Retina (tissue), 1 donor: ENCODE measurements around the gene MIP.
"Not testable (repeated sequence)": the region's sequence is repeated elsewhere in the genome, so short reads cannot be mapped to it uniquely, and the experiment has no call there.

Experiments used
- DNase-seq: peaks from one replicate; pipeline ENCODE4 v3.0.0-alpha.2; 2016

Gene MIP

GRCh38 chr12:56401612-56402011, 52.8 kb downstream of the MIP start:
- DNase-seq: not testable (repeated sequence)

- DNase-seq: not testable (repeated sequence)
These were observed 53.3 kb downstream of the MIP start for GRCh38 chr12:56401125-56401524.
